ENCODE results near the gene TXNRD3. TPM values are rescaled to one million over a fixed set of nuclear protein-coding genes. Genes with fewer than 3 reads are reported as not detected.

Gene TXNRD3
- polyA plus RNA-seq, 1 of the 3 experiments (the other 2 are of a cell fraction): 4.7 TPM

DNA sequence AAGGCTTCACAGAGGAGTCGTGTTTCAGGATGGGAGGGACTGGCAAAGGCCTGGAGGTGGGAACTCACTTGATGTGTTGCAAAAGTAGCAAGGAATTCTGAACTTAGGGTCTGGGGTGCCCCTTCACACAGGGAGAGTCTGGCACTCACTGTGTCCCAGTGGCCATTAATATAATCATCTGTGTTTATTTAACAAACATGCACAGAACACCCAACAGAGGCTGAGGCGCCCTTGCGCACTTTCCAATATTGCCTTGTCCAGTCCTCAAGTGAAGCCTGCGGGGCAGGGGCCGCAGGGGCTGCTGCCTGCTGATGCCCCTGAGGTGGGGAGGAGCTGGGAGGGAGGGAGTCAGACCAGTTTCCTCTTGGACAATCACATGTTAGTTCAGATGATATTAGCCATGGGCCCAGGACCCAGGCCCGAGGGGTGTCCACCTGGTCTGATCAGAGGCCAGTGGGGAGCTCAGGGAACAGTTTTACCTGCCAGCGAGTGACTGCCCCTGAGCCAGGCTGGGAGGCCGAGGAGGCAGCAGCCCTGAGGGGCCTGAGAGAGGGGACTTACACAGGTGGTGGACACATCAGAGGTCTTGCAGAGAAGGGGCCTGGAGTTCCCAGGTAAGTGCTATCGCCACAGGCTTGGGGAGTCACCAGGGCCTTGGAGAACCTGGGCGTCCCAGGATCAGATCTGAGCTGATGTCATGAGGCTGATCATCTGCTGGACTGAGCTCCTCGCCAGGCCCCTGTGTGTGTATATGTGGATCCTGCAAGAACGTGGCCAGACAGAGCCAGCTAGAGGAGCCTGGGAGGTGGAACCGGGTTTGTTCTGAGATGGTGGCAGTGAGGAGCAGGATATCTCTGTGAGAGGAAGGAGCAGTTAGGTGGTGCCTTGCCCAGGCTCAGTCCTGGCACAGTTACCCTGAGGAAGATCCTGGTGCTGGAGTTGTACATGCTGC is 13.8 kb upstream of the TXNRD3 start (continued):
- TF ChIP-seq, protein P1, sequence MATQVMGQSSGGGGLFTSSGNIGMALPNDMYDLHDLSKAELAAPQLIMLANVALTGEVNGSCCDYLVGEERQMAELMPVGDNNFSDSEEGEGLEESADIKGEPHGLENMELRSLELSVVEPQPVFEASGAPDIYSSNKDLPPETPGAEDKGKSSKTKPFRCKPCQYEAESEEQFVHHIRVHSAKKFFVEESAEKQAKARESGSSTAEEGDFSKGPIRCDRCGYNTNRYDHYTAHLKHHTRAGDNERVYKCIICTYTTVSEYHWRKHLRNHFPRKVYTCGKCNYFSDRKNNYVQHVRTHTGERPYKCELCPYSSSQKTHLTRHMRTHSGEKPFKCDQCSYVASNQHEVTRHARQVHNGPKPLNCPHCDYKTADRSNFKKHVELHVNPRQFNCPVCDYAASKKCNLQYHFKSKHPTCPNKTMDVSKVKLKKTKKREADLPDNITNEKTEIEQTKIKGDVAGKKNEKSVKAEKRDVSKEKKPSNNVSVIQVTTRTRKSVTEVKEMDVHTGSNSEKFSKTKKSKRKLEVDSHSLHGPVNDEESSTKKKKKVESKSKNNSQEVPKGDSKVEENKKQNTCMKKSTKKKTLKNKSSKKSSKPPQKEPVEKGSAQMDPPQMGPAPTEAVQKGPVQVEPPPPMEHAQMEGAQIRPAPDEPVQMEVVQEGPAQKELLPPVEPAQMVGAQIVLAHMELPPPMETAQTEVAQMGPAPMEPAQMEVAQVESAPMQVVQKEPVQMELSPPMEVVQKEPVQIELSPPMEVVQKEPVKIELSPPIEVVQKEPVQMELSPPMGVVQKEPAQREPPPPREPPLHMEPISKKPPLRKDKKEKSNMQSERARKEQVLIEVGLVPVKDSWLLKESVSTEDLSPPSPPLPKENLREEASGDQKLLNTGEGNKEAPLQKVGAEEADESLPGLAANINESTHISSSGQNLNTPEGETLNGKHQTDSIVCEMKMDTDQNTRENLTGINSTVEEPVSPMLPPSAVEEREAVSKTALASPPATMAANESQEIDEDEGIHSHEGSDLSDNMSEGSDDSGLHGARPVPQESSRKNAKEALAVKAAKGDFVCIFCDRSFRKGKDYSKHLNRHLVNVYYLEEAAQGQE (IDR thresholded peaks at IDR 0.05; ENCODE audit: low read depth, low read length): no peak
- TF ChIP-seq, protein P2, sequence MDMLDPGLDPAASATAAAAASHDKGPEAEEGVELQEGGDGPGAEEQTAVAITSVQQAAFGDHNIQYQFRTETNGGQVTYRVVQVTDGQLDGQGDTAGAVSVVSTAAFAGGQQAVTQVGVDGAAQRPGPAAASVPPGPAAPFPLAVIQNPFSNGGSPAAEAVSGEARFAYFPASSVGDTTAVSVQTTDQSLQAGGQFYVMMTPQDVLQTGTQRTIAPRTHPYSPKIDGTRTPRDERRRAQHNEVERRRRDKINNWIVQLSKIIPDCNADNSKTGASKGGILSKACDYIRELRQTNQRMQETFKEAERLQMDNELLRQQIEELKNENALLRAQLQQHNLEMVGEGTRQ (IDR thresholded peaks at IDR 0.05; ENCODE audit: borderline replicate concordance, low read depth, low read length): no peak
- TF ChIP-seq, protein P3, sequence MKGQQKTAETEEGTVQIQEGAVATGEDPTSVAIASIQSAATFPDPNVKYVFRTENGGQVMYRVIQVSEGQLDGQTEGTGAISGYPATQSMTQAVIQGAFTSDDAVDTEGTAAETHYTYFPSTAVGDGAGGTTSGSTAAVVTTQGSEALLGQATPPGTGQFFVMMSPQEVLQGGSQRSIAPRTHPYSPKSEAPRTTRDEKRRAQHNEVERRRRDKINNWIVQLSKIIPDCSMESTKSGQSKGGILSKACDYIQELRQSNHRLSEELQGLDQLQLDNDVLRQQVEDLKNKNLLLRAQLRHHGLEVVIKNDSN (IDR thresholded peaks at IDR 0.05; ENCODE audit: borderline replicate concordance, low read depth): no peak
- no peak for TF ChIP-seq MEF2A (IDR thresholded peaks at IDR 0.05; ENCODE audit: borderline replicate concordance, low read depth)

DNA sequence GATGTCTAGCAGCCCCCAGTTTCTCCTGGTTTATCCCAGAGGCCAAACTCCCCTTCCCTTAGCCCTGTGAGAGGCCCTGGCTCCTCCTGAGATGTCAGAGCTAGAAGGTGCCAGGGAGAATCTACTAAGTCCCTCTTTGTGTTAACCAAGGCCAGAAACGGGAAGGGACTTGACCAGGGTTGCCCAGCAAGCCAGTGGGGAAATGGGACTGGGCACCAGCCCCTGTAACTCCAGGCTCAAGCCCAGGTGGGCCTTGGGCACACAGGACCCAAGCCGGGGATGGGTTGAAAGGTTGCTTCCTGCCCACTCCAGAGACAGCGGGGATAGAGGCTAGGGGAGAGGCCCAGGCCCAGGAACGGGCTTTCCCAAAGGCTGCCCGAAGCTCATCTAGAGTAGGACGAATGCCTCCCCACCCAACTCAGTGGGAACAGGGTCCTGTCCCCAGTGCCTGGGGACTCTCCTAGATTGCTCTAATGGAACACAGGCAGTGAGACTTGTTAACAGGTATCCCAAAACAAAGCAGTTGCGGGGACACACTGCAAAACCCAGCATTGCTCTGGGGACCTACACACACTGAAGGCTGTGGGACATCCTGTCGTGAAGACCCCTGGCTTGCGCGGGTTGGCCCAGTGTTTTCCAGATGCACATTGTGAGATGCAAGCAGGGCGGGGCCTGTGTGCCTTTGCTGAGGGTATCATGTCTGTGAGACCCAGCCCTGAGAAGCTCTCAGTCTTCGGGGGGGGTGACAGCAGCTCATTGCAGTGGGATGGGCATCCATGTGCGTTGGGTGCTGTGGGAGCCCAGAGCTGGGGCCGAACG is 12.9 kb upstream of the TXNRD3 start:
- Histone ChIP-seq H3K4me1 (ENCODE audit: control insufficient read depth in 1 of 2, insufficient read depth in 2 of 2, low read depth in 1 of 2, low read length in 1 of 2) (no peaks in the 10 kb centered on the region; a peak in 1 of 4 replicates), H4K20me1 (ENCODE audit: insufficient read depth) (no peaks in the 10 kb centered on the region), H3K9ac (no peak overlapping the region), H3K9me3 (no peaks in the 10 kb centered on the region), H2AFZ (ENCODE audit: low read depth) (no peak overlapping the region), H3K36me3 (replicated peaks in 1 of 2; ENCODE audit: control insufficient read depth in 1 of 2, insufficient read depth in 2 of 2, low read length in 1 of 2) (no peaks in the 10 kb centered on the region), H3K9me2 (no peaks in the 10 kb centered on the region), H3K4me2 (no peak overlapping the region), H3K79me2 (ENCODE audit: insufficient read depth) (no peaks in the 10 kb centered on the region), H3K27me3 (ENCODE audit: insufficient read depth) (no peaks in the 10 kb centered on the region), H3K4me3 (ENCODE audit: low read depth in 2 of 2, low read length in 1 of 2) (no peak overlapping the region), H3F3A (replicated peaks; ENCODE audit: insufficient read depth) (no peaks in the 10 kb centered on the region), H3K27ac (ENCODE audit: low read depth in 2 of 2, low read length in 1 of 2) (no peak overlapping the region)
- POLR2A ChIA-PET: no interaction called here
- DNase-seq: no peak
- CTCF ChIA-PET: interaction anchor here (1.0 to 1.7 kb wide), 3 partner anchors 9 to 12 kb away, joined by 3 to 6 read pairs (median 3); no protein-coding TSS in a partner anchor
- WGBS (ENCODE audit: low lambda C conversion rate): 85% methylated on average over 8 of the region's 15 CpGs
- TF ChIP-seq FOXM1 (IDR thresholded peaks at IDR 0.05; ENCODE audit: low read depth) (no peak), SIN3A (IDR thresholded peaks at IDR 0.05; ENCODE audit: borderline replicate concordance, low read depth, low read length) (no peak), JUND (IDR thresholded peaks at IDR 0.05) (no peak), GABPA (IDR thresholded peaks at IDR 0.05; ENCODE audit: low read depth) (no peak), YY1 (IDR thresholded peaks at IDR 0.05; ENCODE audit: low read depth) (no peak), MEF2A (IDR thresholded peaks at IDR 0.05; ENCODE audit: borderline replicate concordance, low read depth) (no peak), RCOR1 (IDR thresholded peaks at IDR 0.05; ENCODE audit: low read length) (no peak), SMC3 (IDR thresholded peaks at IDR 0.05; ENCODE audit: low read depth, low read length) (no peak), NFIC (IDR thresholded peaks at IDR 0.05; ENCODE audit: borderline replicate concordance) (no peak), TEAD4 (IDR thresholded peaks at IDR 0.05; ENCODE audit: borderline replicate concordance, insufficient read depth) (no peak), TAF1 (IDR thresholded peaks at IDR 0.05; ENCODE audit: borderline replicate concordance, low read depth, low read length) (no peak), CHD2 (IDR thresholded peaks at IDR 0.05; ENCODE audit: low read length, partially characterized antibody) (no peak), TCF12 (IDR thresholded peaks at IDR 0.05) (no peak), FOSL2 (IDR thresholded peaks at IDR 0.05; ENCODE audit: borderline replicate concordance, low read depth) (no peak)
- TF ChIP-seq, protein P4, sequence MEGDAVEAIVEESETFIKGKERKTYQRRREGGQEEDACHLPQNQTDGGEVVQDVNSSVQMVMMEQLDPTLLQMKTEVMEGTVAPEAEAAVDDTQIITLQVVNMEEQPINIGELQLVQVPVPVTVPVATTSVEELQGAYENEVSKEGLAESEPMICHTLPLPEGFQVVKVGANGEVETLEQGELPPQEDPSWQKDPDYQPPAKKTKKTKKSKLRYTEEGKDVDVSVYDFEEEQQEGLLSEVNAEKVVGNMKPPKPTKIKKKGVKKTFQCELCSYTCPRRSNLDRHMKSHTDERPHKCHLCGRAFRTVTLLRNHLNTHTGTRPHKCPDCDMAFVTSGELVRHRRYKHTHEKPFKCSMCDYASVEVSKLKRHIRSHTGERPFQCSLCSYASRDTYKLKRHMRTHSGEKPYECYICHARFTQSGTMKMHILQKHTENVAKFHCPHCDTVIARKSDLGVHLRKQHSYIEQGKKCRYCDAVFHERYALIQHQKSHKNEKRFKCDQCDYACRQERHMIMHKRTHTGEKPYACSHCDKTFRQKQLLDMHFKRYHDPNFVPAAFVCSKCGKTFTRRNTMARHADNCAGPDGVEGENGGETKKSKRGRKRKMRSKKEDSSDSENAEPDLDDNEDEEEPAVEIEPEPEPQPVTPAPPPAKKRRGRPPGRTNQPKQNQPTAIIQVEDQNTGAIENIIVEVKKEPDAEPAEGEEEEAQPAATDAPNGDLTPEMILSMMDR (IDR thresholded peaks at IDR 0.05): no peak
- TF ChIP-seq, protein P5, sequence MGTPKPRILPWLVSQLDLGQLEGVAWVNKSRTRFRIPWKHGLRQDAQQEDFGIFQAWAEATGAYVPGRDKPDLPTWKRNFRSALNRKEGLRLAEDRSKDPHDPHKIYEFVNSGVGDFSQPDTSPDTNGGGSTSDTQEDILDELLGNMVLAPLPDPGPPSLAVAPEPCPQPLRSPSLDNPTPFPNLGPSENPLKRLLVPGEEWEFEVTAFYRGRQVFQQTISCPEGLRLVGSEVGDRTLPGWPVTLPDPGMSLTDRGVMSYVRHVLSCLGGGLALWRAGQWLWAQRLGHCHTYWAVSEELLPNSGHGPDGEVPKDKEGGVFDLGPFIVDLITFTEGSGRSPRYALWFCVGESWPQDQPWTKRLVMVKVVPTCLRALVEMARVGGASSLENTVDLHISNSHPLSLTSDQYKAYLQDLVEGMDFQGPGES (IDR thresholded peaks at IDR 0.05; ENCODE audit: low read depth, low read length): no peak
- TF ChIP-seq, protein P6, sequence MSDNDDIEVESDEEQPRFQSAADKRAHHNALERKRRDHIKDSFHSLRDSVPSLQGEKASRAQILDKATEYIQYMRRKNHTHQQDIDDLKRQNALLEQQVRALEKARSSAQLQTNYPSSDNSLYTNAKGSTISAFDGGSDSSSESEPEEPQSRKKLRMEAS (IDR thresholded peaks at IDR 0.05; ENCODE audit: low read depth): no peak
